Measurements from ENCODE around the gene LRRFIP1. TPM values are rescaled to one million over a fixed set of nuclear protein-coding genes. Genes with fewer than 3 reads are reported as not detected.

The LRRFIP1 gene
- total and polyA plus RNA-seq, 2 of the 13 experiments (the other 11 are each of a cell fraction or from before 2014, with no cell fraction given): 15.9 to 40.5 TPM

Other genes starting within 250 kb of the LRRFIP1 start
- not detected in 2 replicates for gene COL6A3, start 213.4 kb upstream of the LRRFIP1 start, total RNA-seq (2016; rRNA removed; fragmentation: Illumina TruSeq; extraction: Trizol)
- gene COL6A3, start 213.4 kb upstream of the LRRFIP1 start, polyA plus RNA-seq (2011; rRNA removed): 0.01 and 0.03 TPM in 2 replicates
- not detected in 2 replicates for gene MLPH, start 140.3 kb upstream of the LRRFIP1 start, total RNA-seq (2016; rRNA removed; fragmentation: Illumina TruSeq; extraction: Trizol)
- gene MLPH, start 140.3 kb upstream of the LRRFIP1 start, polyA plus RNA-seq (2011; rRNA removed): 0.12 and 0.27 TPM in 2 replicates
- not detected in 2 replicates for gene PRLH, start 61.0 kb upstream of the LRRFIP1 start, total RNA-seq (2016; rRNA removed; fragmentation: Illumina TruSeq; extraction: Trizol)
- gene PRLH, start 61.0 kb upstream of the LRRFIP1 start, polyA plus RNA-seq (2011; rRNA removed): not detected in 2 replicates
- 68.0 and 70.0 TPM in 2 replicates for gene RAB17, start 36.9 kb upstream of the LRRFIP1 start, total RNA-seq (2016; rRNA removed; fragmentation: Illumina TruSeq; extraction: Trizol)
- 124 and 141 TPM in 2 replicates for gene RAB17, start 36.9 kb upstream of the LRRFIP1 start, polyA plus RNA-seq (2011; rRNA removed)
- 0.13 and 0.15 TPM in 2 replicates for gene RBM44, start 171.2 kb downstream of the LRRFIP1 start, total RNA-seq (2016; rRNA removed; fragmentation: Illumina TruSeq; extraction: Trizol)
- gene RBM44, start 171.2 kb downstream of the LRRFIP1 start, polyA plus RNA-seq (2011; rRNA removed): 0.47 and 0.50 TPM in 2 replicates
- gene RAMP1, start 232.0 kb downstream of the LRRFIP1 start, total RNA-seq (2016; rRNA removed; fragmentation: Illumina TruSeq; extraction: Trizol): 0.29 TPM in 1 of 2 replicates, not detected in the other
- 0.61 and 1.9 TPM in 2 replicates for gene RAMP1, start 232.0 kb downstream of the LRRFIP1 start, polyA plus RNA-seq (2011; rRNA removed)

All from HepG2 (cell line).